Stimulated activated memory B cell treated with anti-CD40 and anti-IgM and Interleukin-4, amounts not matched to agents 10 μg/mL and 1 μg/mL and 100 μg/mL, for 72 hours (primary cell): ENCODE measurements around the gene GINS3.

Source experiments
- ATAC-seq: fragments of 150-1000 bp; cut with Tn5 transposase; 2 replicates; pipeline ENCODE4 v1.10.0; 2021
- H3K27ac Mint-ChIP-seq: one replicate; pipeline ENCODE4 v1.8.0; 2022; ENCODE audit warnings: mild to moderate bottlenecking, mixed read lengths
- H3K27me3 Mint-ChIP-seq: one replicate; pipeline ENCODE4 v1.8.0; 2022; ENCODE audit warnings: mixed read lengths
- H3K36me3 Mint-ChIP-seq: one replicate; pipeline ENCODE4 v1.8.0; 2022; ENCODE audit warnings: mixed read lengths
- H3K4me1 Mint-ChIP-seq: one replicate; pipeline ENCODE4 v1.8.0; 2022; ENCODE audit warnings: mixed read lengths
- H3K4me3 Mint-ChIP-seq: one replicate; pipeline ENCODE4 v1.8.0; 2022; ENCODE audit warnings: mild to moderate bottlenecking, moderate library complexity, mixed read lengths
- H3K9me3 Mint-ChIP-seq: one replicate; pipeline ENCODE4 v1.8.0; 2022; ENCODE audit warnings: mixed read lengths

Gene GINS3

DNA sequence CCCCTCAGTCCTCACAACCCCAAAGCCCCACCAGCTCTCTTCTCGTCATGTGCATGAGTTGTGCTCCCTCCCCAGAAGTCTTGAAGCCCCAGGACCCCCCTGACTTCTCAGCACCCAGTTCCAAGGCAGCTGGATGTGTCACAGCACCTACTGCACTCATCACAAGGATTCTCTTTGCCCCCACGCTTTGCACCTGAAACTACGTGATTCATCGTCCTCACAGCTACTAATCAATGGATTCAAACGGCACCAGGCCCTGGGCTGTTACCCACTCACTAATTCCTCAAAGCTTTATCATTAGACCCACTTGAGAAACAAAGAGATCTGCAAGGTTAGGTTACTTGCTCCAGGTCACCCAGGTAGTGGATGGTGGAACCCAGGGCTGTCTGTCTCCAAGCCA, 62.6 kb downstream of the GINS3 start:
- Mint-ChIP-seq H3K27ac (no peak overlapping the region), H3K27me3 (peaks cover 32% of the 10 kb centered on the region), H3K4me3 (no peak overlapping the region), H3K4me1 (peaks cover 10% of the 10 kb centered on the region), H3K36me3 (no peaks in the 10 kb centered on the region), H3K9me3 (no peaks in the 10 kb centered on the region)
- ATAC-seq = no peak
